Fibroblast of peridontal ligament (primary cell): ENCODE results near the gene SNX20.

ENCODE experiments used
- DNase-seq: peaks from one replicate; pipeline ENCODE4 v3.0.0-alpha.2; 2010; ENCODE audit errors: extremely low read depth

The SNX20 gene

GRCh38 chr16:50705436-50706110, 24.5 kb upstream of the SNX20 start:
- DNase-seq = no peak

DNA sequence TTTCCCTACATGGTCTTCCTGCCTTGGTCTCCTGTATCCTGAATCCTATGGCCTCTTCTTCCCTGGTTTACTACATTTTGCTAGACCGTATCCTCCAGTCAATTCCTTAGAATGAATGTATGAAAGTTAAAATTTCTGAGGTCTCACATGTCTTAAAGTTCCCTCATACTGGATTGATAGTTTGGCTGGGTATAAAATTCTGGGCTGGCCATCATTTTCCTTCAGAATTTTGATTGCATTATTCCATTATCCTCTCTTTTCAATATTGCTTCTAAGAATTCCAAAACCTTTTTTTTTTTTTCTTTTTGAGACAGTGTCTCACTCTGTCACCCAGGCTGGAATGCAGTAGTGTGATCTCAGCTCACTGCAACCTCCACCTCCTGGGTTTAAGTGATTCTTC, 23.1 kb upstream of the SNX20 start:
- no peak for DNase-seq

DNA sequence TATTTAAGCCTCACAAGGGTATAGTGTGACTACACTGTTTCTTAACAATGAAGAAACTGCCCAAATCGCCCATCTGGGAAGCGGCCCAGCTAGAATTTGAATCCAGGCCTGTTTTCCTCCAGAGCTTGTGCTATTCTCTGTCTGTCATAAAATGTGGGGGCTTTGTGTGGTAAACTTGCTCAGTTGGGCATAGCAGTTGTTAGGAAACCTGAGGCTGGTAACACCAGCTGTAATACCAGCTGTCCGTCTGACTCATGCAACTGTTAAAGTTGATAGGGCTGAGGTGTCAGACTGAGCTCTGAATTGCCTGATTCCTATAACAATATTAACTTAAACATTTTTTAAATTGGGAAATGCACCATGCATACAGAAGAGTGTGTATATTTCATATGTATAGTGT, 21.6 kb upstream of the SNX20 start:
- no peak for DNase-seq

- DNase-seq = no peak
Observed at GRCh38 chr16:50699326-50700159, 18.4 kb upstream of the SNX20 start.

DNA sequence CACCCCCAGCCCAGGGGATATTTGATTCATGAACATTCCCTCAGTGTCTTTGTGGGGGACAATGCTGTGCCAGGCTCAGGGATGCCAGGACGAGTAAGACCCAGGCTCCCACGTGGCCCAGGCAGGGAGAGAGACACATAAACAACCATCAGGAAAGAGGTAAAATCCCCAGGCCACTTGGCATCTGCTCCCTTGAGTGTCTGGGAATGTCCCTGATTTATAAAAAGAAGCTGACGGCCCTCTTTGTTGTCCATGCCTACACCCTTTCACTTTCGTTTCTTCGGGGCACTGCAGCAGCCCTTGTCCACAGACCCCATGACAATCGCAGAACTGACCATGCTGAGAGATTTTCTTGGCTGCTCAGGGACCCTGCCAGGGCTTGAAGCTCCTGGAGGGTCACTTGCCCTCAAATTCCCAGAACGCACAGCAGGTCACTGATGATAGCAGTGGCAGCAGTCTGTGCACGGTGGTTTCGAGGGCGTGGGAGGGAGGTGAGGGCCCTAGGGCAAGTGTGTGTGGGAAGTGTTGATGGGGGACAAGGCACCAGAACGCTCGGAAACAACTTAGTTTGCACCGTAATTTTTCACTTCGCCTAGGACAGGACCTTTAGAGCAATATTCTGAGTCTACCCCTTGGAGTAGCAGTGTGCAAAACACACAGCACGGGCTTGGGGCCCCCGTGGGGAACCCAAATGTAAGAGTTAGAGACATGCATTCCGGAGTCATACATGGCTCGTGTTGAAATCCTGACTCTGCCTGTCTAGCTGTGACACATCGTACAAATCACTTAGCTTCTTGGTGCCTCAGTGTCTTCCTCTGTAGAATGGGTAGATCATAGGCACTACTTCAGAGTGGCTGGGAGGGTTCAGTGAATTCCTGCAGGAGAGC, 17.0 kb upstream of the SNX20 start:
- peak; percentile 55 for DNase-seq

GRCh38 chr16:50697421-50697715, 16.3 kb upstream of the SNX20 start:
- no peak for DNase-seq

GRCh38 chr16:50696575-50697420, 15.7 kb upstream of the SNX20 start:
- DNase-seq = no peak

- DNase-seq = no peak
Observed at GRCh38 chr16:50696126-50696525, 15.0 kb upstream of the SNX20 start.

GRCh38 chr16:50695017-50696000, 14.2 kb upstream of the SNX20 start:
- DNase-seq = no peak

GRCh38 chr16:50694206-50694605, 13.1 kb upstream of the SNX20 start:
- DNase-seq = no peak

DNA sequence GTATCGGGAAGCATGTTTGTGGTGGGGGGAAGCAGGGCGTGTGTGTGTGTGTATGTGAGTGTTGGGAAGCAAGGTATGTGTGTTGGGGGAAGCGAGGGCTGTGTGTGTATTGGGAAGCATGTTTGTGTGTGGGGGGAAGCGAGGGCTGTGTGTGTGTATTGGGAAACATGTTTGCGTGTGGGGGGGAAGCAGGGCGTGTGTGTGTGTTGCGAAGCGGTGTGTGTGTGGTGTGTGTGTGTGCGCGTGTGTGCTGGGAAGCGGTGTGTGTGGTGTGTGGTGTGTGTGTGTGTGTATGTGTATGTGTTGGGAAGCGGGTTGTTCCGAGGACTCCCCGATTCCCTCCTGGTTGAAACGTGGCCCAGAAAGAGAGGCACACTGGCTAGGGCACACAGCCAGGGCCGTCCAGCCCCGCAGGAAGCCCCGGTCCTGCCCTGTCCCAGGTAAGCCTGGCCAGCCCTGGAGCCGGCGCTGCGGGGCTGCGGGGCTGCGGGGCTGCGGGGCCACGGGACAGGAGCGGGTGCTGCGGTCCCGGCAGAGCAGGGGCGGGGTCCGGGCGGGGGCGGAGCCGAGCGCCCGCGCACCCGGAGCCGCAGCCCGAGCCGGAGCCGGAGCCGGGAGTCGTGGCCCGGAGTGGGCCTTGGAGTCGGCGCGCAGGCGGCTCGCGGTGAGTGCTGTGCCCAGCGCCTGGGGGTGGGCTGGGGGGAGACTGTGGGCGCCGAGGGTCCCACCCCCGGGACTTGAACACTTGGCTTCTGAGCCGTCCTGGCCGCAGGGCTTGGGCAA, 12.1 kb upstream of the SNX20 start, which contains the start of gene NOD2:
TSS of gene NOD2 (plus strand) at position 608 of the 783 bp plus-strand sequence. CDS start 5,890 bp downstream, outside the sequence.
- no peak for DNase-seq

GRCh38 chr16:50692644-50692998, 11.5 kb upstream of the SNX20 start:
- DNase-seq = no peak

DNA sequence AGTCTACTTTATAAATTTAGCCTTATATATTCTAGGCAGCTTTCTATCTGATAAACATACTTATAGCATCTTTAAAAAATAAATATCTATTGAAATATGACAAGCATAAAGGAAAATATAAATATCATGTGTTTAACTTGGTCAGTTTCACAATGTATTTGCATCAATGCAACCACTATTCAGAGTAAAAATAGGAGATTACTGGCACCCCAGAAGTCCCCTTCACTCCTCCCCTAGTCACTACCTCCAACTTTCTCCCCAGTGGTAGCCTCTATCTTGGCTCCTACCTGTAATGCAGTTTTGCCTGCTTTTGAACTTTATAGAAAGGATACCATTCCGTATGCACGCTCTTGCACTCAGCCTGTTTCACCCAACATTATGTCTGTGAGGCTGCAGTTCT, 9.1 kb upstream of the SNX20 start:
- DNase-seq = no peak

- no peak for DNase-seq
Observed at GRCh38 chr16:50688867-50689266, 7.8 kb upstream of the SNX20 start.

GRCh38 chr16:50688083-50688482, 7.0 kb upstream of the SNX20 start:
- no peak for DNase-seq

GRCh38 chr16:50685462-50686063, 4.5 kb upstream of the SNX20 start:
- DNase-seq = no peak

GRCh38 chr16:50684823-50685461, 3.8 kb upstream of the SNX20 start:
- no peak for DNase-seq

DNA sequence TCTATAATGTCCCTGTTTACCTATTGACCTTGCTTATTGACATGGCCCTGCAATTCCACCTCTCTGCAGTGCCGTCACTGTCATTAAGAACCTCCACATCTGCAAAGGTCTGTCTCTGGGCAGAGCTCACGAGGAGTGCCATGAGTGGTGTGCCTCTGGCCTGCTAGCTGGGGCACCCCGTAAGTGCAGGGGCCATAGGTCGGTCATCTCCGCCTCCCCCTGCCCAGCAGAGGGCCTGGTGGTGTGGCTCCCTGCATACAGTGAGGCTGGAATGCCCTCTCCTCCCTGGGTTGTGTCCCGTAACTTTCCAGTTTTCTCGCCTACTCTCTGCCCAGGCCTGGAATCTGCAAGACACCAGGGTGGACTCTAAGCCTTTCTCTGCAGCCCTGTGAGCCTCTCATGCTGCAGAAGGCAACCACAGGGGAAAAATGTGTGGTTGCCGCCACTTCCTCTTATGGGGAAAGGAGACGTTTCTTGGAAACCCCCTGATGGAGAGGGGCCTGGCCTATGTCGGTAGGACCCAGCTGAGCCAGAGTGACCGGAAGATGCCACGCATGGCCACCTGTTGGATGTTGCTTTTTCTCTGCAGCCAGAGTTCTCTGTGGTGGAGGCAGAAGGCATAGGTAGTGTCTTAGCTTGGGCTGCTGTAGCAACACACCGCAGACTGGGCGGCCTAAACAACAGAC, 2.7 kb upstream of the SNX20 start:
- no peak for DNase-seq
